GM12891 (cell line): Measurements from ENCODE around the gene AHSP.

Experiments
- PAX5 ChIP-seq: IDR thresholded peaks from 2 replicates; pipeline ENCODE4 v1.6.1; 2011; ENCODE audit warnings: low read length, moderate library complexity, mild to moderate bottlenecking; ENCODE audit not compliant: insufficient read depth, severe bottlenecking
- POLR2A ChIP-seq: IDR thresholded peaks from 2 replicates; pipeline ENCODE4 v1.6.1; 2011; ENCODE audit warnings: low read depth, low read length, control low read depth
- POLR2AphosphoS5 ChIP-seq: IDR thresholded peaks from 2 replicates; pipeline ENCODE4 v1.6.1; 2011; ENCODE audit warnings: low read depth, low read length, control low read depth
- POU2F2 ChIP-seq: IDR thresholded peaks from 2 replicates; pipeline ENCODE4 v1.6.1; 2011; ENCODE audit warnings: low read depth, mild to moderate bottlenecking, control low read depth, low read length, moderate library complexity
- TAF1 ChIP-seq: IDR thresholded peaks from 2 replicates; pipeline ENCODE4 v1.6.1; 2011; ENCODE audit warnings: low read depth, low read length, control low read depth

DNA sequence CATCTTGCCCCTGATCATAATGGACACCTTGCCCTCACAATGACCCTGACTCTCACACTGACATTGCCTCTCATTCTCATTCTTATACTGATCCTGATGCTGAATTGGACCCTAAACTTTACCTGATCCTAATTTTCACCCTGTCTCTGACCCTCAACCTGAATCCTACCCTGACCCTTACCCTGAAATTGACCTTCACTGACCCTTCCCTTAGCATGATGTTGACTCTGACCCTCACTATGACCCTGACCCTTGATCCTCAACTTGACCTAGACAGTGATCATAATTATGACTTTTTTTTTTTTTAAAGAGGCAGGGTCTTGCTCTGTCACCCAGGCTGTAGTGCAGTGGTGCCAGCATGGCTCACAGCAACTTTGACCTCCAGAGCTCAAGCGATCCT lies 3.4 kb downstream of the AHSP start:
- TF ChIP-seq TAF1 (no peak), POLR2A (no peak), POLR2AphosphoS5 (no peak), PAX5 (no peak), POU2F2 (no peak)
